ENCODE measurements around the gene OGA.
A peak's percentile ranks its signal among the peaks of the same experiment; 100 is the strongest.

Gene OGA

DNA sequence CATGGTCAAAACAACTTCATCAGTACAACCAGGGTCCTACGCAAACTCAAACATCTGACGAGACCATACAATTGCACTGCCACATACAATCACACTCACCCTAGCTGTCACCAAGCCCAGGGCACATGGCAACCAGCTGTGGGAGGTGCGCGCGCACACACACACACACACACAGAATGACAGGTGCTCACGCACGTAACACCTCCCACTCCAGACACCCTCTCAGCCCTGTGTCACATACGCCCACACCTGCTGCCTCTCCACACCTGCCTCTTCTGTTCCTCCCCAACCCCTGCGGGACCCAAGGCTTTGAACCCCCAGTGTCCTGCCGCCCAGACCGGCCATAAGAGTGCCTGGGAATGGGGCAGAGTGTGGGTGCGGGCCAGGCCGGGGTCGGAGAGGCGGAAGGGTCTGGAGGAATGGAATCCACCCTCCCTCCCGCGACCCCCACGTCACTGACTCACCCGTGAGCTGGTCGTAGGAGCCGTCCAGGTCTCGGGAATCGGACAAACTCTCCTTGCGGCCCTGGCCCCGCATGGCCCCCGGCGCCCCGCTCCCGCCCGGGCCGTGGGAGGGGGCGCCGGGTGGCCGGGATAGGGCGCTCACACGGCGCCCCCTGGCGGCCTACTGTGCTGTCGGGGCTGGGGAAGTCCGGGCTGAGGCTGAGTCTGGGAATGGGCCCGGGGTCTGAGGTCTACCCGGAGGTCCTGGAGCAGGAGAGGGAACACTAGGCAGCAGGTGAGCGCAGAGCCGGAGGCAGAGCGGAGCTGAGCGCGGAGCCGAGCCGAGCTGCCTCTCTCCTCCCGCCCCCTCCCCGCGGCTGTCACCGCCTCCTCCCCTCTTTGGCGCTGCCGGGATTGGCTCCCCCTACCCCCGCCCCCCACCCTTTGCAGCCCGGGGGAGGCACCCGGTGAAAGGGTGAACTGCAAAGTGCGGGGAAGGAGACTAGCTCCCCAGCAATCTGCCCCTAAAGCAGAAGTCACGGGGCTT, 25.1 kb upstream of the OGA start, which contains the start of gene KCNIP2:
TSS of gene KCNIP2 (minus strand) at position 769 of the 990 bp plus-strand sequence. CDS start at position 537, 232 bp downstream.
- FAIRE-seq, result peak; percentile 90
- peak; percentile 73 for DNase-seq (ENCODE audit: insufficient read length)
- TF ChIP-seq POLR2AphosphoS5 (IDR thresholded peaks at IDR 0.05; ENCODE audit: low read depth, low read length), result no peak
- no peak for TF ChIP-seq POLR2A (IDR thresholded peaks at IDR 0.05; ENCODE audit: low read depth, low read length)

DNA sequence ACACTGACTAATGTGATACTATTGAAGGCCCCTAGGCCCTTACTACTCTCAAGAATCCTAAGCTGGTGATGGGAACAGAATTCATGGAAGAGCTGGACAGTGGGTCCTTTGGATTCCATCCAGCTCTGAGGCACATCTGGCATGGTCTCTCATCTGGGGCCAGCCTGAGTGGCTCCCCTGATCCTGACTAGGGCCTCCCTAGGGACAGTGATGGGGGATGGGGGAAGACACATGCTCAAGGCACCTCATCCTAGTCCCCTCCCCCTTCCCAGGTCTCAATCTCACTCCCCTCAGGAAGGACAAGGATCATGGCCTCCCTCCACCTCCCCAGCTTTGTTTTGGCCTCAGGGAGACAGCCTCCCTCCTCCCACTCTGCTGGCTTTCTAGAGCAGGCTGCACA, 23.6 kb upstream of the OGA start:
- peak; percentile 57 for FAIRE-seq
- TF ChIP-seq POLR2AphosphoS5 (IDR thresholded peaks at IDR 0.05; ENCODE audit: low read depth, low read length) (no peak), TAF1 (IDR thresholded peaks at IDR 0.05; ENCODE audit: borderline replicate concordance, low read depth, low read length) (no peak), POLR2A (IDR thresholded peaks at IDR 0.05; ENCODE audit: low read depth, low read length) (no peak)

DNA sequence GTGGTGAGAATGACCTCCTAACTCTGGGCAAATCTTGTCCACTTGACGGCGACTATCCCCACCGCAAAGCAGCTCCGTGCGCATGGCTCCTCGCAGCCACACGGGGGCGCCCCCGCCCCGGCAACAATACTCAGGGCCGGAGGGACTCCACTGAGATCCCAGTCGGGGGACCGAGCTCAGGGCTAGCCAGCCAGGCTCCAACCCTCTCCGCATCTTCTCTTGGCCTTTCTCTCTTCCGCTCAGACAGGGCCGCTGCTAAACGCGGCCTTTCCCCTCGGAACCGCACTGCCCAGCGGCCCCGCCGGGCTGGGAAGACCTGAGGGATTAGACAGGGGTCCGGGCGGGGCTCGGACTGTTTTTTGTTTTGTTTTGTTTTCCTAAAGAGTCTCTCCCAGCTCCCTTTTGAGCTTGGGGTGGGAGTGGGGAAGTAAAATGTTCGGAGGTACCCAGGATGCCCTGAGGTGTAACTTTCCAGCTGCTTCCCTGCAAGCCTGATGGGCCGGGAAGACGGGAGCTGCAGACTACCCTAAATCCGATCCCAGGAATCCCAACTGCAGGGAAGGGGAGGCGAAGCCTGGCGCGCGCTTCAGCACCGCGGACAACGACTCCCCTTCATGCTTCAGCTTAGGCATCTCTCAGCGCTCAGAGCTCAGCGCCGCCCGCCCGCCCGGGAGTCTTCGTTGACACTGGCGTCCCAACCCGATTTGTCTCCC, 22.7 kb upstream of the OGA start:
- TF ChIP-seq POLR2A (IDR thresholded peaks at IDR 0.05; ENCODE audit: low read depth, low read length) (no peak), POLR2AphosphoS5 (IDR thresholded peaks at IDR 0.05; ENCODE audit: low read depth, low read length) (0 out of 2 replicates have a peak, but pooled peaks have one; percentile 18)
- peak; percentile 90 for DNase-seq (ENCODE audit: insufficient read length)
- FAIRE-seq, result peak; percentile 91

More for the DNA sequence above, 23.6 kb upstream of the OGA start:
- DNase-seq (ENCODE audit: insufficient read length), result no peak

DNA sequence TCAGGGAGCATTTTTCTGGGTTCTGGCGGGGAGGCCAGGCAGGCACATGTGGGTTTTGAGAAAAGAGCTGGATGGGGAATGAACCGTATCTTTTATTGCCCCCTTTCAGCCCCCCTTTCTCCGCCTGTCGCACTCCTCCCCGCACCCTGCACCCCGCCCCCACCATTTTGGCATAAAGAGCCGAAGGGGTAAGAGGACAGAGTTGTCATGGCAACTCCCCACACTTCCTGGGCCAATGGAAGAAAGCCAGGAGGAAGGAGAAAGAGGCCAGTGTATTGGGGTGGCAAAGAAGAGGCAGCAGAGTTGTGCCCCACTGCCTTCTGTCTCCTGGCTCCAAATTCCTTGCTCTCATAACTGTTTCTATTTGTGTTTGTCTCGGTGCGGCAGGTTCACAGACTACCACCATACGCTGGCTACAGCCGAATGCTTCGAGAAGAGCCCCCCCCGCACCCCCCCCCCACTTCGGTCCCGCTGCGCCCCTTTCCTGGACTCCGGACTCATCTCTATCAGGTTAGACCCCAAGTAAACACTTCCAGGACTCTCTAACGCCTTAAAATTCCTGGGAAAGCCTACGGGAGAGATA, 21.9 kb upstream of the OGA start:
- TF ChIP-seq TAF1 (IDR thresholded peaks at IDR 0.05; ENCODE audit: borderline replicate concordance, low read depth, low read length), result no peak
- TF ChIP-seq POLR2AphosphoS5 (IDR thresholded peaks at IDR 0.05; ENCODE audit: low read depth, low read length), result no peak
- TF ChIP-seq POLR2A (IDR thresholded peaks at IDR 0.05; ENCODE audit: low read depth, low read length), result no peak
- DNase-seq (ENCODE audit: insufficient read length), result no peak
- FAIRE-seq, result no peak

DNA sequence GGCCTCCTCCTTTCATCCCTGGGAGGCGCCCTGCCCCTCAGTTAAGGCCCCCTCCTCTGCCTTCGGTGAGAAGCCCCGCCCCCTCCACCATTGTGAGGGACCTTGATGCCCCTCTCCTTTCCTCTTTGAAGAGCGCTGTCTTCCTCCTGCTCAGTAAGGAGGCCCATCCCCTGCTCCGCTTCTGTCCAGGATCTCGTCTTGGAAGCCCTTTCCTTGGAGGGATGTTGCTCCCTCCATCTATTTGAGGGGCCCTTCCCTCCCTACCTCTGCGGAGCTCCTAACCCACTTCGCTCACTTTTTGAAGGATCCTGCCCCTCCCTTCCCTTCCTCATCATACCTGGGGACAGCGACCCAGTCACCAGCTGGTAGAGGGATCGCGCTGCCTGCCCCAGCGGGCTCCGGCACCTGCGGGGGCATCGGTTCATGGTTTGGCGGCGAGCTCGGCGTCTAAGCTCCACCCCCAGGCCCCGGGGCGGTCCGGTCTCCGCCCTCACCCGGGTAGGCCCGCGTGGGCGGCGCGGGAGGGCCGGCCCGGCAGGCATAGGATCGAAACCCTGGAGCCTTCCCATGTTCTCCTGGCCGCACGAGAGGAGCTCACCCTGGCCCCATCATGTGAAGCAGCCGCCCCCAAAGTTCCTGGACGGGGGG, 21.3 kb upstream of the OGA start:
- FAIRE-seq, result peak; percentile 54
- TF ChIP-seq POLR2A (IDR thresholded peaks at IDR 0.05; ENCODE audit: low read depth, low read length), result no peak
- no peak for TF ChIP-seq POLR2AphosphoS5 (IDR thresholded peaks at IDR 0.05; ENCODE audit: low read depth, low read length)
- no peak for TF ChIP-seq TAF1 (IDR thresholded peaks at IDR 0.05; ENCODE audit: borderline replicate concordance, low read depth, low read length)
- DNase-seq (ENCODE audit: insufficient read length), result peak; percentile 78

DNA sequence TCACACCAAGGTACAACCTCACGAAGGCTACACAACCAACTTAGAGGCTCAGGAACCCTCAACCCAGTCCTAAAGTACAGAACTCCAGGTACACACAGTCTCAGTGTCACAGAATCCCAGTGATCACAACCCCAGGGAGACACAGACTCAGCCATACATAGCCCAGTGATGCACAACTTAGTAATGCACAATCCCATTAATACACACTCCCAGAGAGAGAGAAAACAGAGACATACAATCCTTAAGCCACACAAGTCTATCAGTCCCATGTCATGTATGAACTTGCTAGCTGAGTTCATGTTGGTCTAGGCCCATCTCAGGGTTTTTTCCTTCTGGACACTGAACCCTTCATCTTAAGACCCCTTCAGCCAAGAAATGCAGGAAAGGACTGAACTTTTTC, 20.8 kb upstream of the OGA start:
- DNase-seq (ENCODE audit: insufficient read length) (no peak), FAIRE-seq (no peak)
- TF ChIP-seq POLR2AphosphoS5 (IDR thresholded peaks at IDR 0.05; ENCODE audit: low read depth, low read length) (no peak), POLR2A (IDR thresholded peaks at IDR 0.05; ENCODE audit: low read depth, low read length) (no peak), TAF1 (IDR thresholded peaks at IDR 0.05; ENCODE audit: borderline replicate concordance, low read depth, low read length) (no peak)

DNA sequence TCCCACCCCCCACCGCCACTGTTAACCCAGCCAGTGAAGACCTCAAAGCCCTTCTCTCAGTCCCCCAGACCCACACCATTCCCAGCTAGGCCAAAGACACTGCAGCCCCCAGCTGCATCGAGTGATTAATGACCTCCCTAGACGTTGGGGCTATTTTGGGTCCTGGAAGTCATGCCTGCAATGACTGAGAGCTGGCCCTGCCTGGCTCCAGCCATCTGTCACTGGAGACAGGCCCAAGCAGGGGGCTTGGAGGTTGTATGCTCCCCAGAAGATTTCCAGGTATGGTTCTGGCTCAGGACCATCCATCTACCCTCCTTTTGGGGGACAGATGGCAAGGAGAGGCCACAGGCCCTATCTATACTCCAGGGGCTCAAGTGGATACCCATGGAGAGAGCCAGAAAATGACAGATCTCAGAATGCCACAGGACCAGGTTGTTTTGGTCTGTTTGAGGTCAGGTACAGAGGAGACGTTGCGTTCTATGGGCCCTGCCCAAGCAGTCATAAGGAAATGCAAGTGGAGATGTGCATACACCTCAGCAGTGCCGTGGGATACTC, 20.2 kb upstream of the OGA start:
- FAIRE-seq (no peak), DNase-seq (ENCODE audit: insufficient read length) (no peak)
- TF ChIP-seq POLR2A (IDR thresholded peaks at IDR 0.05; ENCODE audit: low read depth, low read length) (no peak), POLR2AphosphoS5 (IDR thresholded peaks at IDR 0.05; ENCODE audit: low read depth, low read length) (no peak), TAF1 (IDR thresholded peaks at IDR 0.05; ENCODE audit: borderline replicate concordance, low read depth, low read length) (no peak)

DNA sequence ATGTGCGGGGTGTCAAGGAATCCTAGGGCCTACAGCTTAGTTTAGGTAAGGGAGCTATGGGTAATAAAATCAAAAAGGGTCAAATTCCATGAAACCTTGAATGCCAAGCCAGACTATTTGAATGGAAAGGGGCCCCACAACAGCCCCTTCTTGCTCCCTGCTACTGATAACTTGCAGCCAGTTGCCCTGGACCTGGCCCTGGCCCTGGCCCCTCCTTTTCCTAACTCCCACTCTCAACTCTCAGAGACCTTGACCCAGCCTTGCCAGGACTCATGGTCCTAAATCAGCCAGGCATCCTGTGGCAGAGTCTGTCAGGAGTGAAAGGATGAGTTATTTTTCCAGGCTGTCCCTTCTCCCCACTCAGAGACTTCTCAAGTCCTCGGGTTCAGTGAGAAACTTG, 19.5 kb upstream of the OGA start:
- no peak for DNase-seq (ENCODE audit: insufficient read length)
- no peak for TF ChIP-seq POLR2AphosphoS5 (IDR thresholded peaks at IDR 0.05; ENCODE audit: low read depth, low read length)
- TF ChIP-seq POLR2A (IDR thresholded peaks at IDR 0.05; ENCODE audit: low read depth, low read length), result no peak
- TF ChIP-seq TAF1 (IDR thresholded peaks at IDR 0.05; ENCODE audit: borderline replicate concordance, low read depth, low read length), result no peak
- no peak for FAIRE-seq

DNA sequence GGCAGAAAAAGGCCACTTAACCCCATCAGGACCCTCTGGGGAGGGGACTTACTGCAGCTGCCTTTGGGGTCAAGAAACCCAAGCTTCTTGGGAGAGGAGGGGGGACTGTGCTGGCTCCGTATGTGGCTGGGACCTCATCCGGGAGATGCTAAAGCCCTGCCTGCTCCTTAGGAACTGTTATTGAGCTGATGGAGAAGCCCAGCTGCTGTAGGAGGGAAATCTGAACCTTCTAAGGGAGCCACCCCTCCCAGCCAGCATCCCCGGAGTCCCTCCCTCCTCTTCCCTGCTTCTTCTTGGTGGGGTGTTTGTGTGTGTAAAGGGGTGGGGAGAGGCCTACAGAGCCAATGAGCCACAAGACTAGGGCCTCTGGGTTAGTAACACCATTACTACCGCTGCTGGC, 17.1 kb upstream of the OGA start:
- FAIRE-seq (no peak), DNase-seq (ENCODE audit: insufficient read length) (no peak)
- TF ChIP-seq POLR2A (IDR thresholded peaks at IDR 0.05; ENCODE audit: low read depth, low read length) (no peak), POLR2AphosphoS5 (IDR thresholded peaks at IDR 0.05; ENCODE audit: low read depth, low read length) (no peak), TAF1 (IDR thresholded peaks at IDR 0.05; ENCODE audit: borderline replicate concordance, low read depth, low read length) (no peak)

DNA sequence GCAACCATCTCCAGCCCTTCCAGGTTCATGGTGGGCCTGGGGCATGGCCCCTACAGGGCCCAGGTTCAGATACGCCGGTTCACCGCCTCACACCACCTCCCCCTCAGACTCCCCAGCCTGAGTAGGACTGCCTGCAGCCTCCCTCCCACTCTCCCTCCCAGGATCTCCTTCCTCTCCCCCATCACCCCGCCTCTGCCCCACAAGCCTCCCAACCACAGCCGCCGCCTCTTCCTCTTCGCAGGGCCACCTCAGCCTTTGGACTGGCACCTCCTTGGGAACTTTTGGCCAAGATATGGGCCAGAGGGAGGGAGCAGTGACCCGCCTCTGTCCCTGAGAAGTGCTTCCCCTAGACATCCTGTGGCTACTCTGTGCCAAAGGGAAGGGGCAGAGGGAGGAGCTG, 16.1 kb upstream of the OGA start:
- FAIRE-seq (no peak), DNase-seq (ENCODE audit: insufficient read length) (no peak)
- TF ChIP-seq POLR2A (IDR thresholded peaks at IDR 0.05; ENCODE audit: low read depth, low read length), result no peak
- TF ChIP-seq TAF1 (IDR thresholded peaks at IDR 0.05; ENCODE audit: borderline replicate concordance, low read depth, low read length), result no peak
- no peak for TF ChIP-seq POLR2AphosphoS5 (IDR thresholded peaks at IDR 0.05; ENCODE audit: low read depth, low read length)

DNA sequence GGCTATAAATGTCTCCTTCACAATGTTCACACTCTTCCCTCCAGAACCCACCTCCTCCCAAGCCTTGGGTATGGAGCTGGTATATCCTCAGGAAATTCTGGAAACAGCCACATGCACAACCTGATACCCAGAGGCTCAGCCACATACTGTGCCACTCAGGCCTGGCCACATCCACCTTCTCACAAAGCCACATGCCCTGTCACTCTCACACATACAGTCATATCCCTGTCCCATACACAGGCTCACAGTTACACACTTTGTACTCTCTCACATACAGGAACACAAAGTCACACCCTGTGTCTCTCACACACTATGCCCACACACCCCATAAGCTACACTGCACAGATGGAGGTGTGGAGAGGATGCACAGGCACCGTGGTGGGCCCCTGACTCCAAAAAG, 15.2 kb upstream of the OGA start:
- FAIRE-seq, result no peak
- TF ChIP-seq POLR2A (IDR thresholded peaks at IDR 0.05; ENCODE audit: low read depth, low read length), result no peak
- TF ChIP-seq POLR2AphosphoS5 (IDR thresholded peaks at IDR 0.05; ENCODE audit: low read depth, low read length), result no peak
- TF ChIP-seq TAF1 (IDR thresholded peaks at IDR 0.05; ENCODE audit: borderline replicate concordance, low read depth, low read length), result no peak

More for the DNA sequence above, 15.2 kb upstream of the OGA start:
- DNase-seq (ENCODE audit: insufficient read length), result no peak

Measured in GM12892 (cell line).